Stomach (tissue), 9 donors: ENCODE measurements around the gene BEST1. TPM values are rescaled to one million over a fixed set of nuclear protein-coding genes. Genes with fewer than 3 reads are reported as not detected.

Source experiments
- DNase-seq, 2 donors: peaks; one replicate each; pipeline versions ENCODE4 v3.0.0 to v3.0.0-alpha.2; 2013 to 2019
- H3K27ac ChIP-seq, 5 donors: fragments of 200-600 bp in 4 of 5; sonication (generic) in 4 of 5; one replicate each; pipeline ENCODE4 v1.5.1; 2013 to 2019; ENCODE audit warnings: mild to moderate bottlenecking in 1 of 5, moderate library complexity in 1 of 5
- H3K27me3 ChIP-seq, 3 donors: fragments of 200-600 bp; sonication (generic); one replicate each; pipeline ENCODE4 v1.5.1; 2017 to 2019; ENCODE audit warnings: mixed run types in 1 of 3
- H3K36me3 ChIP-seq, 4 donors: fragments of 200-600 bp; sonication (generic); 1 replicate in 3 of 4; 2 replicates in 1 of 4; pipeline ENCODE4 v1.5.1; 2016 to 2019
- H3K4me1 ChIP-seq, 4 donors: fragments of 200-600 bp; sonication (generic); one replicate each; pipeline ENCODE4 v1.5.1; 2016 to 2019
- H3K4me3 ChIP-seq, 4 donors: fragments of 200-600 bp; sonication (generic) in 3 of 4; one replicate each; pipeline ENCODE4 v1.5.1; 2016 to 2019; ENCODE audit warnings: mild to moderate bottlenecking in 1 of 4
- H3K9me3 ChIP-seq, 4 donors: fragments of 200-600 bp; sonication (generic); one replicate each; pipeline ENCODE4 v1.5.1; 2016 to 2019
- EP300 ChIP-seq: sonication (generic); formaldehyde crosslinking; IDR thresholded peaks from one replicate; pipeline ENCODE4 v1.6.1; 2017; ENCODE audit warnings: antibody characterized with exemption
- POLR2A ChIP-seq, 4 donors: fragments of 450-650 bp; IDR thresholded peaks; one replicate each; pipeline ENCODE4 v1.6.1; 2016; ENCODE audit warnings: antibody characterized with exemption in 4 of 4, control low read depth in 2 of 4, mild to moderate bottlenecking in 1 of 4, moderate library complexity in 1 of 4
- POLR2AphosphoS5 ChIP-seq, 3 donors: sonication (generic); formaldehyde crosslinking; IDR thresholded peaks; one replicate each; pipeline ENCODE4 v1.6.1; 2016; ENCODE audit warnings: antibody characterized with exemption in 3 of 3
- WGBS, 5 donors: extraction: QIAGEN DNeasy Blood & Tissue Kit in 3 of 5; methylation state at CpG; one replicate each; pipeline versions ENCODE4 v1.1.5 to v1.1.7; 2013 to 2018; 5-methylcytosine and 5-hydroxymethylcytosine counted together
- intact Hi-C: fragments of 100-400 bp; cut with DNase I; formaldehyde crosslinking; loops from one replicate; pipeline ENCODE4 v1.15.1; 2023; ENCODE audit warnings: low total_unique reads
- polyA plus RNA-seq, 3 donors: library from polyadenylated mRNA; stranded (reverse); fragments of 200-250 nt; gene quantifications; one replicate each; pipeline ENCODE4 v1.2.3, GENCODE V29; 2013
- total RNA-seq, 5 donors: library from RNA; depleted of rRNA; stranded (reverse); fragments of >200 nt; gene quantifications; one replicate each; pipeline versions ENCODE4 v1.1.0 to v1.2.3, GENCODE V29; 2014 to 2016
- TF ChIP-seq, protein P1 (sequence below), 7 experiments: fragments of 450-650 bp in 4 of 7; fragments of 200-600 bp in 3 of 7; sonication (generic) in 3 of 7; IDR thresholded peaks; one replicate each; pipeline ENCODE4 v1.5.1; 2016 to 2019; ENCODE audit warnings: antibody characterized with exemption in 7 of 7, control low read depth in 2 of 7, mild to moderate bottlenecking in 1 of 7
- donor health status: healthy with polysubstance abuse.
- donor health status: Bipolar disorder and iron deficiency.
- donor health status: healthy.

The BEST1 gene
- total and polyA plus RNA-seq, 8 donors = 1.2 to 27.4 (median 3.7) TPM; not detected in 1

DNA sequence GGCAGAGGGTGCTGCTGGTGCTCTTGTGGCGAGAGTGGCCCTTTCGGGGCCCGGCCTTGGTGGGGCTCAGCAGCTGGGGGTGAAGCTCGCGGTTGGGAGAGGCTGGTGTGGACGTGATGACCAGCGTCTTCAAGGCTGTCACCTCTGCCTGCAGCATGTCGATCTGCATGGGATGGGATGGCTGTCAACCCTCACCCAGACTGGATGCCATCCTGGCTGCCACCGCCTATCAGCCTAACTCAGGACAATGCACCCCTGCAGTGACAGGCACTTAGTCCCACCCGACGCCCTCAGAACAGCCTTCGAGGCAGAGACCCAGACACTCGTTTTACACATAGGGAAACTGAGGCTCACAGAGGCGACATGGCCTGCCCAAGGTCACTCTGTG is 43.6 kb upstream of the BEST1 start:
- no peak overlapping the region for H3K27ac ChIP-seq
- WGBS, 5 donors = 84 to 89% (median 87%) methylated on average over 11 to 14 of the region's 14 CpGs
- peaks cover 10 to 54% (median 46%) of the 10 kb centered on the region in 4 donors for H3K36me3 ChIP-seq
- intact Hi-C loops = no loop called here
- no peak for DNase-seq
- H3K4me3 ChIP-seq = no peak overlapping the region
- H3K4me1 ChIP-seq = peaks cover 0 to 28% (median 10%) of the 10 kb centered on the region in 4 donors
- H3K9me3 ChIP-seq = no peaks in the 10 kb centered on the region
- no peaks in the 10 kb centered on the region for H3K27me3 ChIP-seq
- TF ChIP-seq POLR2AphosphoS5 (IDR thresholded peaks at IDR 0.05) (no peak), EP300 (no peak), POLR2A (IDR thresholded peaks at IDR 0.05) (no peak)
- TF ChIP-seq, protein P1, sequence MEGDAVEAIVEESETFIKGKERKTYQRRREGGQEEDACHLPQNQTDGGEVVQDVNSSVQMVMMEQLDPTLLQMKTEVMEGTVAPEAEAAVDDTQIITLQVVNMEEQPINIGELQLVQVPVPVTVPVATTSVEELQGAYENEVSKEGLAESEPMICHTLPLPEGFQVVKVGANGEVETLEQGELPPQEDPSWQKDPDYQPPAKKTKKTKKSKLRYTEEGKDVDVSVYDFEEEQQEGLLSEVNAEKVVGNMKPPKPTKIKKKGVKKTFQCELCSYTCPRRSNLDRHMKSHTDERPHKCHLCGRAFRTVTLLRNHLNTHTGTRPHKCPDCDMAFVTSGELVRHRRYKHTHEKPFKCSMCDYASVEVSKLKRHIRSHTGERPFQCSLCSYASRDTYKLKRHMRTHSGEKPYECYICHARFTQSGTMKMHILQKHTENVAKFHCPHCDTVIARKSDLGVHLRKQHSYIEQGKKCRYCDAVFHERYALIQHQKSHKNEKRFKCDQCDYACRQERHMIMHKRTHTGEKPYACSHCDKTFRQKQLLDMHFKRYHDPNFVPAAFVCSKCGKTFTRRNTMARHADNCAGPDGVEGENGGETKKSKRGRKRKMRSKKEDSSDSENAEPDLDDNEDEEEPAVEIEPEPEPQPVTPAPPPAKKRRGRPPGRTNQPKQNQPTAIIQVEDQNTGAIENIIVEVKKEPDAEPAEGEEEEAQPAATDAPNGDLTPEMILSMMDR (IDR thresholded peaks at IDR 0.05) = no peak

DNA sequence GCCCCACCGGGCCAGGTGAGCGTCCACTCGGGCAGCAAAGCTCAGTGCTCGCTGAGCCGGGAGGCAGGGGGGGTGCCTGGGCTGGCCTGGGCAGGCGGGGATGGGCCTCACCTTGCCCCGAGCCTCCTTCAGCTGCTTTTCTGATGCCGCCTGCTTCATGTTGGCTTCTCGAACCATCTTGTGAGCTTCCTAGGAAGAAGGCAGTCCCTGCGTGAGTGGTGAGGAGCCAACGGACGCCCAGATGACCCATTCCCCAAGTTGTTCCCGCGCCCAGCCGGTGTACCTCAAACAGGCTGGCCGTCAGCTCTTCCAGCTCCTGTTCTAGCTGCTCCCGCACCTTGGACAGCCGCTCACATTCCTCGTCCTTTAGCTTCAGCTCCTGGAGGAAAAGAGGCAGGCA is 42.9 kb upstream of the BEST1 start:
- WGBS, 5 donors = 90 to 95% (median 91%) methylated on average over 18 to 19 of the region's 19 CpGs
- TF ChIP-seq EP300 = no peak
- no peak for TF ChIP-seq POLR2A (IDR thresholded peaks at IDR 0.05)
- TF ChIP-seq, protein P1 (IDR thresholded peaks at IDR 0.05) = no peak
- TF ChIP-seq POLR2AphosphoS5 (IDR thresholded peaks at IDR 0.05) = no peak
- no peak for DNase-seq
- intact Hi-C loops = no loop called here
- Histone ChIP-seq H3K36me3 (peaks cover 10 to 47% (median 42%) of the 10 kb centered on the region in 4 donors), H3K27me3 (no peaks in the 10 kb centered on the region), H3K27ac (no peak overlapping the region), H3K4me3 (no peak overlapping the region), H3K9me3 (no peaks in the 10 kb centered on the region), H3K4me1 (peaks cover 0 to 36% (median 16%) of the 10 kb centered on the region in 4 donors)

DNA sequence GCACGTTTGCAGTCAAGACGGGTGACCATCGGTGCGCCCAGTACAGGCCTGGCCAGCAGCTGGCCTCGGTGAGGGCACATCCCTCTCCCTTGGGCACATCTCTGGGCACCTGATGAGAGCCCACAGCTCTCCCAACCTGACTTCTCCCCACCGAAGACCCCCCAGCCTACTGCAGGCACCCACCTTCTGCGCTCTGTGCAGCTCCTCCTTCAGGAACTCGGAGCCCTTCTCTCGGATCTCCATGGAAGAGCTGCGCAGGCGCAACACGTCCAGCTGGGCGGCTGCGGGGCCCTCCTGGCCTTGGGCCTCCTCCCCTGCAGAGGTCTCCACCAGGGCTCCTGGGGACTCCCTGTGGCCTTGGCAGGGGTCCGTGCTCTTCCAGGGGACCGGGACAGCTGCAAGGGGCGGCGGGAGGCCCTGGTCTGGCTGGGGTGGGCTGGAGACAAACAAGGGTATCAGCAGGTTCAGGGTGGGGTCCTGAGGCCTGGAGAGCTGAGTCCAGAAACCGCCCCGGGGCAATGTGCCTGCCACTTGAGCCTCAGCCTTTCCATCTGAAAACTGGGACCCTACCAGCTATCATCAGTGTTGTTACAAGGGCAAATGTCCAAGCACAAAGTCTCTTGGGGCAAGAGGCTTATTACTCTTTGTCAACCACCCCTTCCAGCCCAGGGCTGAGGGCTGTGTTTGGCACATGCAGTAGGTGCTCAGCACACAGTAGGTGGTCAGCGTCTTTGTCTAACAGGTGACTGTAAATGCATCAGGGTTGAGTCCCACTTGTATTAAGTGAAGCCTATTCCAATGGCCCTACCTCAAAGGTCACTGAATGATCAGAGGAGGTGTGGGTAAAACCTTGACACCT is 42.1 kb upstream of the BEST1 start:
- TF ChIP-seq POLR2AphosphoS5 (IDR thresholded peaks at IDR 0.05) (no peak), EP300 (no peak), POLR2A (IDR thresholded peaks at IDR 0.05) (no peak)
- TF ChIP-seq, protein P1 (IDR thresholded peaks at IDR 0.05) = no peak
- no peaks in the 10 kb centered on the region for H3K9me3 ChIP-seq
- no peak for DNase-seq
- H3K27ac ChIP-seq = peak overlapping the region in 2 of 5 donors; percentile 22 to 31
- H3K4me1 ChIP-seq = peaks cover 0 to 44% (median 22%) of the 10 kb centered on the region in 4 donors
- 82 to 93% (median 92%) methylated on average over 9 to 21 of the region's 21 CpGs for WGBS, 5 donors
- intact Hi-C loops = no loop called here
- no peak overlapping the region for H3K4me3 ChIP-seq
- H3K27me3 ChIP-seq = no peaks in the 10 kb centered on the region
- H3K36me3 ChIP-seq = peaks cover 10 to 40% (median 38%) of the 10 kb centered on the region in 4 donors

DNA sequence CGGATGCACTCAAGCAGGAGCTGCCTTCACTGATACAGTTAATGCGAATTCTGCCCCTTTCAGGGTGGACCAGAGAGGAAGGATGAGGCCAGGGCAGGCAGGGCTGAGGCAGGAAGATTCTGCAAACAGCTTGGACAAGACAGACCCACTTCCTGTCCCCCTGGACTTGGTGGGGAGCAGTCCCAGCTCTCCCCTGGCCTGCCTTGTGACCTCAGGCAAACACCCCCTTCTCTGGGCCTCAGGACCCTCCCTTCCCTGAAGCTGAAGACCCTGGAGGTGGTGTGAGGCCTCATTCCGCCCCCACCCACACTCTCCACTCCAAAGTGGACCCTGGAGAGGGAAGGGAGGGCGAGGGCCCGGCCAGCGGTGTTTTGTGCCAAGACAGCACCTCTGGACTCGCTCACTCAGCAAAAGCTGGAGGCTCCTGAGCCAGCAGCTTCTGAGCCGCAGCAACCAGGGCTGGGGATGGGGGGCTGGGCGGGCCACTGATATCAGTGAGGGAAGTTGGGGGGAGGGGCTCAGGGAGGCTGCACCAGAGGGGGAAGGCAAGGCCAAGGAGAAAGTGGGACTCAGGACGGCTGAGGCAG is 41.3 kb upstream of the BEST1 start:
- no peak for TF ChIP-seq EP300
- TF ChIP-seq POLR2A (IDR thresholded peaks at IDR 0.05) = no peak
- TF ChIP-seq, protein P1 (IDR thresholded peaks at IDR 0.05) = no peak
- no peak for TF ChIP-seq POLR2AphosphoS5 (IDR thresholded peaks at IDR 0.05)
- peak overlapping the region in 2 of 5 donors; percentile 22 to 31 for H3K27ac ChIP-seq
- H3K9me3 ChIP-seq = no peaks in the 10 kb centered on the region
- H3K27me3 ChIP-seq = no peaks in the 10 kb centered on the region
- H3K4me3 ChIP-seq = no peak overlapping the region
- DNase-seq = peak in 1 of 2 donors; percentile 79
- 49 to 70% (median 55%) methylated on average over 4 to 10 of the region's 10 CpGs for WGBS, 5 donors
- intact Hi-C loops = no loop called here
- H3K36me3 ChIP-seq = peaks cover 10 to 38% (median 36%) of the 10 kb centered on the region in 4 donors
- H3K4me1 ChIP-seq = peaks cover 0 to 49% (median 25%) of the 10 kb centered on the region in 4 donors
